Measurements from ENCODE around the gene LARP4B. TPM values are rescaled to one million over a fixed set of nuclear protein-coding genes. Genes with fewer than 3 reads are reported as not detected.
"Not testable (repeated sequence)": the region's sequence is repeated elsewhere in the genome, so short reads cannot be mapped to it uniquely, and the experiment has no call there.

LARP4B gene
- total RNA-seq, 1 donor from 2014 or later = 59.9 TPM

DNA sequence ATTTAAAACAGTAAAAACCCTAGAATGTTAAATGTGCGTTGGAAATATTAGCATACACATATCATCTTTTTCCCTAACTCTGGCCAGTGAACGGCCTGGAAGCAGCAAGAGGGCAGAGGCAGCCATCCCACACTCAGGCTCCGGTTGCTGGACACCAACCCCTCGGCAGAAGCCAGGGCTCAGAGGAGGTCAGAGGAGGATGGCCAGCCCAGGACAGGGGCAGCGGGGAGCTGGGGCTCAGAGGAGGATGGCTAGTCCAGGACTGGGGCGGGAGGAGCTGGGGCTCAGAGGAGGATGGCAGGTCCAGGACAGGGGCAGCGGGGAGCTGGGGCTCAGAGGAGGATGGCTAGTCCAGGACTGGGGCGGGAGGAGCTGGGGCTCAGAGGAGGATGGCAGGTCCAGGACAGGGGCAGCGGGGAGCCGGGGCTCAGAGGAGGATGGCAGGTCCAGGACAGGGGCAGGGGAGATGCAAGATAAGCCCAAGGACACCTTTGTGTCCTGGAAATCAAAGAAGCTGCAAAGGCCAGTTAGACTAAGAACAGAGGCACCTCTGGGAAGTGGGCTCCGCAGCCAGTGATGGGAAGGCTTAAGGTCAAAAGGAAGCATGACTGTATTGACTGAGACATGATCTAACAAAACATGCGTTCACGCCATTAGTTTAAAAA, 161.3 kb downstream of the LARP4B start:
- intact Hi-C loops (cut with DNase I) = loop anchor here (10.0 kb wide), 1 partner anchor 65 kb away; no protein-coding TSS in a partner anchor
- DNase-seq; ATAC-seq (ENCODE audit: poor library complexity): not testable (repeated sequence)

DNA sequence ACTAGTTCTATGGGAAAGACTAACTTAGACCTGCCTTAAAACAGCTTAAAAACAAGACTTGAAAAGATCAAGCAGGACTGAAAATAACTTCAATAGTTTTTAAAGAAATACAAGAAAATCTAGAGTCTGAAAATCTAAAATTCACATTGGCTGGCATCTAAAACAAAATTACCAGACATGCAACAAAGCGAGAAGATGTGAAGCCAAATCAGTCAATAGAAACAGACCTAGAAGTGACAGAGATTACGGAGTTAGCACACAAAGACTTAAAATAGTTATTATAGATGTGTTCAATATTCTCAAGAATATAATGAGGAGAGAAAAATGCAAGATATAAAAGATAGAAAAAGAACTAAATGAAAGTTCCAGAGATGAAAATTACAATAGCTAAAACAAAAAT, 163.7 kb downstream of the LARP4B start:
- DNase-seq (no peak), ATAC-seq (ENCODE audit: poor library complexity) (no peak)
- intact Hi-C loops (cut with DNase I) = no loop called here

DNA sequence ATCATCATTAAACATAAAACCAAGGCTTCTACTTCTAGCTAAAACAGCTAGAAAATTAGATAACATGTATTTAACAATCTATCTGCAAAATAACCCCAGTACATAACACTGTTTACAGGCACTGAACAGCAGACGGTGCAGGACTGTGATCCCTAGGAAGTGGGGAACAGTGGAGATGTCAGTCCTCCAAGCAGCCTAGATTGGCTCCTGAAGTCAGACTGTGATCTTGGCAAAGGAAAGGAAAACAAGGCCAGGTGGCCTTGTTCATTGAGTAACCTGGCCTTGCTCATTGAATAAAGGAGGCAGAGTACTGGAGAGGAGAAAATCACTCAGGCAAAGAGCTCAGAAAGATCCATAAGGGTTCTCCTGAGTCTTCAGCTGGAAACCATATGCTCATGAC, 164.3 kb downstream of the LARP4B start:
- ATAC-seq (ENCODE audit: poor library complexity) = no peak
- intact Hi-C loops (cut with DNase I) = no loop called here

DNA sequence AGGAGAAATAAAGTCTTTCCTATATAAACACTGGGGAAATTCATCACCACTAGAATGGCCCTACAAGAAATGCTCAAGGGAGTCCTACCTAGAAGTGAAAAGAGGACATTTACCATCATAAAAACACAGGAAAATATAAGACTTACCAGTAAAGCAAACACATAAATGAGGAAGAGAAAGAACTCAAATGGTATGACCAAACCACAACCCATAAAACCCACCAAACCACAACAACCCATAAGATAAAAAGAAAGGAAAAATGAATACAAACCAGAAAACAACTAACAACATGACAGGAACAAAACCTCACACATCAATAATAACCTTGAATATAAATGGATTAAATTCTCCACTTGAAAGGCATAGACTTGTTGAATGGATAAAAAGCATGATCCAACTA, 170.1 kb downstream of the LARP4B start:
- no peak for ATAC-seq (ENCODE audit: poor library complexity)
- intact Hi-C loops (cut with DNase I) = no loop called here
- DNase-seq = no peak

More for the DNA sequence above, 164.3 kb downstream of the LARP4B start:
- DNase-seq = no peak

DNA sequence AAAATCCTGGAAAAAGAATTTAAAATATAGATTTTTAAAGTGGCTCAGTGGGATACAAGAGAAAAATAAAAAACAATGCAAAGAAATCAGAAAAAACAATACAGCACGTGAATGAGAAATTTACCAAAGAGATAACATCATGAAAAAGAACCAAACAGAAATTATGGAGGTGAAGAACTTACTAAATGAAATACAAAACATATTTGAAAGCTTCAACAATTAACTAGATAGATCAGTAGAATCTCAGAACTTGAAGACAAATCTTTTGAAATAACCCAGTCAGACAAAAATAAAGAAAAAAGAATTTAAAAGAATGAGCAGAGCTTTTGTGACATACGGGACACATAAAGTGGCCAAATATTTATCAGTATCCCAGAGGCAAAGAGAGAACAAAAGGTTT, 170.9 kb downstream of the LARP4B start:
- DNase-seq (no peak), ATAC-seq (ENCODE audit: poor library complexity) (no peak)
- intact Hi-C loops (cut with DNase I) = no loop called here

DNA sequence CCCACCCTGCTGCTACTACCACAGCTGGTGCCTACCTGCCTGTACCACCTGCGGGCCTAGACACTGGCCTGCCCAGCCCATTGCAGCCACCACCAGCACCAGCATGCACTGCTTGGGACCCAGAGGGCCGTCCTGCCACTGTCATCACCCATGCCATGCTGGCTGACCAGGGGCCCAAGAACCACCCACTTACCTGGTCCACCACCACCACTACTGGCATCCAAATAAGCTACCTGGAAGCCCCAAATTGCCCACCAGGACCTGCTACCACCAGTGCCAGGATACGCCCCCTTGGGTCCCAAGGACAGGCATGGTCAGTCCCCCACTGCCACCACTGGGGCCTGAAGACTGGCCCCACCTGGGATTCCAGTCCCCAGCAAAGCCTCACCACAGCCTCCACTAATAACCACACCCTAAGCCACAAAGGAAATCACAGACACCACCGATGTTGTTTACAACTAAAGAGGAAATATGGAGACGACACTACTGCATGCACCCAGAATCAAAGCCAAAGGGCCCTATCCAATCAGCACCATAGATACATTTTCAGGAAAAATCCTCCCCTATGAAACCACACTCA, 171.5 kb downstream of the LARP4B start:
- intact Hi-C loops (cut with DNase I) = no loop called here
- ATAC-seq (ENCODE audit: poor library complexity) = no peak
- DNase-seq = no peak

Other genes starting within 250 kb of the LARP4B start
- 29.1 TPM for gene DIP2C, start 242.0 kb downstream of the LARP4B start, total RNA-seq
- 24.7 TPM for gene GTPBP4, start 56.7 kb upstream of the LARP4B start, total RNA-seq
- 0.16 TPM for gene IDI2, start 94.2 kb upstream of the LARP4B start, total RNA-seq
- gene IDI1, start 117.4 kb upstream of the LARP4B start, total RNA-seq = 13.0 TPM
- gene WDR37, start 124.7 kb upstream of the LARP4B start, total RNA-seq = 28.0 TPM